GM12878 (cell line): Measurements from ENCODE around the gene IGSF11. TPM values are rescaled to one million over a fixed set of nuclear protein-coding genes. Genes with fewer than 3 reads are reported as not detected.
A peak's percentile ranks its signal among the peaks of the same experiment; 100 is the strongest.

Experiments used
- ATAC-seq: fragments of 200-7000 bp; cut with Tn5 transposase; 3 replicates; pipeline ENCODE4 v1.9.1; 2020; ENCODE audit warnings: mild to moderate bottlenecking, moderate library complexity
- BruUV-seq: library from RNA; stranded (reverse); fragments of 400-500 nt; replicated peaks from 2 replicates; lab custom pipeline; 2021; lab: Mats Ljungman, UMichigan
- CTCF ChIA-PET: fragments of 300-600 bp; sonication (Branson Sonifier 250); formaldehyde crosslinking; extraction: SDS; loops from one replicate; lab custom pipeline; 2021; ENCODE audit warnings: inconsistent platforms; lab: Yijun Ruan, JAX
- POLR2A ChIA-PET: fragments of 350-600 bp; formaldehyde crosslinking; extraction: SDS; loops from one replicate; lab custom pipeline; 2021; ENCODE audit warnings: inconsistent platforms; lab: Charles Lee
- RAD21 ChIA-PET: fragments of 300-600 bp; sonication (Branson Sonifier 250); formaldehyde crosslinking; loops from one replicate; lab custom pipeline; 2023; ENCODE audit warnings: antibody characterized with exemption; ENCODE audit not compliant: unreplicated experiment; lab: Charles Lee
- SMC1A ChIA-PET: fragments of 300-600 bp; sonication (Branson Sonifier 250); formaldehyde crosslinking; loops from one replicate; lab custom pipeline; 2023; ENCODE audit not compliant: unreplicated experiment, uncharacterized antibody; lab: Charles Lee
- DNase-seq: peaks from one replicate; pipeline ENCODE4 v3.0.0-alpha.2; 2011; ENCODE audit warnings: low read depth, low spot score
- FAIRE-seq: peaks from 3 replicates; lab custom pipeline; 2011; peaks lifted over from hg19 to GRCh38; lab: Jason Lieb, UNC
- H2AFZ ChIP-seq: 2 replicates; pipeline ENCODE4 v1.6.0; 2011; ENCODE audit warnings: low read depth, low read length, control low read depth; ENCODE audit not compliant: control insufficient read depth
- H3K27ac ChIP-seq: 2 replicates; pipeline ENCODE4 v1.5.1; 2011; ENCODE audit warnings: control low read depth; ENCODE audit not compliant: control insufficient read depth, insufficient read depth
- H3K27me3 ChIP-seq, 2 experiments: replicated peaks in 1 of 2; 2 replicates each; pipeline versions ENCODE4 v1.6.0 to v1.6.1; 2011; ENCODE audit warnings: low read length in 1 of 2; ENCODE audit not compliant: control insufficient read depth in 2 of 2, insufficient read depth in 2 of 2
- H3K36me3 ChIP-seq, 2 experiments: 2 replicates each; pipeline ENCODE4 v1.5.1; 2011; ENCODE audit warnings: low read length in 1 of 2; ENCODE audit not compliant: control insufficient read depth in 2 of 2, insufficient read depth in 2 of 2
- H3K4me1 ChIP-seq: 2 replicates; pipeline ENCODE4 v1.6.1; 2011; ENCODE audit warnings: mild to moderate bottlenecking, low read length, moderate library complexity, mixed read lengths; ENCODE audit not compliant: control insufficient read depth, insufficient read depth
- H3K4me2 ChIP-seq: 2 replicates; pipeline ENCODE4 v1.6.0; 2011; ENCODE audit warnings: control low read depth; ENCODE audit not compliant: control insufficient read depth, insufficient read depth
- H3K4me3 ChIP-seq: fragments of 200-600 bp; sonication (generic); 2 replicates; pipeline ENCODE4 v1.5.1; 2016
- H3K79me2 ChIP-seq: 2 replicates; pipeline ENCODE4 v1.6.0; 2011; ENCODE audit warnings: low read length; ENCODE audit not compliant: control insufficient read depth, insufficient read depth
- H3K9ac ChIP-seq: 2 replicates; pipeline ENCODE4 v1.8.0; 2011; ENCODE audit warnings: low read length, control low read depth, mixed read lengths; ENCODE audit not compliant: control insufficient read depth, insufficient read depth
- H3K9me3 ChIP-seq: replicated peaks from 3 replicates; pipeline ENCODE4 v1.5.1; 2011; ENCODE audit warnings: mild to moderate bottlenecking, low read length; ENCODE audit not compliant: control insufficient read depth, insufficient read depth
- H4K20me1 ChIP-seq: 2 replicates; pipeline ENCODE4 v1.6.0; 2011; ENCODE audit not compliant: control insufficient read depth, insufficient read depth
- ATF7 ChIP-seq: fragments of 450-650 bp; IDR thresholded peaks from 2 replicates; pipeline ENCODE4 v1.6.1; 2016; ENCODE audit warnings: low read depth, mild to moderate bottlenecking
- BACH1 ChIP-seq: fragments of 450-650 bp; IDR thresholded peaks from 2 replicates; pipeline ENCODE4 v1.6.1; 2017; ENCODE audit warnings: mild to moderate bottlenecking, borderline replicate concordance
- BMI1 ChIP-seq: fragments of 450-650 bp; IDR thresholded peaks from 2 replicates; pipeline ENCODE4 v1.6.1; 2016; ENCODE audit warnings: mild to moderate bottlenecking, moderate library complexity, borderline replicate concordance
- DPF2 ChIP-seq: fragments of 450-650 bp; IDR thresholded peaks from 2 replicates; pipeline ENCODE4 v1.6.1; 2017; ENCODE audit warnings: mild to moderate bottlenecking
- EP300 ChIP-seq, 2 experiments: fragments of 150-350 bp in 1 of 2; IDR thresholded peaks; 2 replicates each; pipeline ENCODE4 v1.6.1; 2011 to 2012; ENCODE audit warnings: low read depth in 2 of 2, low read length in 2 of 2, borderline replicate concordance in 1 of 2, improper control_type of control experiment in 1 of 2, inconsistent platforms in 1 of 2; ENCODE audit not compliant: control insufficient read depth in 1 of 2
- ESRRA ChIP-seq: IDR thresholded peaks from 2 replicates; pipeline ENCODE4 v1.6.1; 2012; ENCODE audit warnings: mild to moderate bottlenecking, low read length, improper control_type of control experiment
- REST ChIP-seq: IDR thresholded peaks from 2 replicates; pipeline ENCODE4 v1.6.1; 2012; ENCODE audit warnings: mild to moderate bottlenecking, low read depth, low read length
- SMAD5 ChIP-seq: IDR thresholded peaks from 2 replicates; pipeline ENCODE4 v1.6.1; 2016; ENCODE audit warnings: antibody characterized with exemption, low read depth
- SP1 ChIP-seq: IDR thresholded peaks from one replicate; pipeline ENCODE4 v1.6.1; 2011; ENCODE audit warnings: low read depth, low read length
- SREBF2 ChIP-seq: IDR thresholded peaks from 2 replicates; pipeline ENCODE4 v1.6.1; 2012; ENCODE audit warnings: mild to moderate bottlenecking, low read length
- USF2 ChIP-seq: IDR thresholded peaks from 2 replicates; pipeline ENCODE4 v1.6.1; 2011; ENCODE audit warnings: low read depth, low read length, improper control_type of control experiment, borderline replicate concordance
- ZNF274 ChIP-seq: IDR thresholded peaks from one replicate; pipeline ENCODE4 v1.8.0; 2011; ENCODE audit not compliant: insufficient read length, insufficient read depth
- ZSCAN29 ChIP-seq: fragments of 450-650 bp; IDR thresholded peaks from 2 replicates; pipeline ENCODE4 v1.6.1; 2017; ENCODE audit warnings: mild to moderate bottlenecking, moderate library complexity
- WGBS: methylation state at CpG from one replicate; pipeline ENCODE4 v1.1.6; 2016; ENCODE audit warnings: low lambda C conversion rate; ENCODE audit not compliant: insufficient replicate concordance, insufficient coverage; ENCODE audit errors: missing lambda C conversion rate; 5-methylcytosine and 5-hydroxymethylcytosine counted together
- in situ Hi-C: fragments of 300-500 bp; cut with MboI; formaldehyde crosslinking; loops from 9 replicates; pipeline ENCODE4 v1.14.3; 2018; ENCODE audit warnings: mixed read lengths
- intact Hi-C: fragments of 100-400 bp; cut with micrococcal nuclease; formaldehyde crosslinking; loops from one replicate; pipeline ENCODE4 v1.14.2; 2022; ENCODE audit not compliant: unreplicated experiment
- polyA plus RNA-seq, 11 experiments: library from polyadenylated mRNA; depleted of rRNA in 4 of 11; unstranded in 6 of 11; stranded (reverse) in 5 of 11; fragments of >200 nt; fragmentation: Nextera tagmentation in 4 of 11; fragmentation: Illumina TruSeq in 1 of 11; extraction: Ambion mirVana in 4 of 11; extraction: Trizol in 1 of 11; gene quantifications; 1 replicate in 1 of 11; 2 replicates in 10 of 11; pipeline versions ENCODE4 v1.2.1 to v1.2.3, GENCODE V29; 2011 to 2016; ENCODE audit warnings: inconsistent platforms in 2 of 11, missing spikeins in 2 of 11, low read depth in 1 of 11
- total RNA-seq, 4 experiments: library from RNA; depleted of rRNA in 3 of 4; stranded (reverse); fragments of >200 nt in 3 of 4; fragmentation: Illumina TruSeq in 1 of 4; extraction: Trizol in 1 of 4; gene quantifications; 2 replicates each; pipeline versions ENCODE4 v1.2.1 to v1.2.3, GENCODE V29; 2013 to 2021
- TF ChIP-seq, protein P1 (sequence below): fragments of 450-650 bp; IDR thresholded peaks from 2 replicates; pipeline ENCODE4 v1.6.1; 2016; ENCODE audit warnings: mild to moderate bottlenecking, moderate library complexity, borderline replicate concordance

The IGSF11 gene
- total and polyA plus RNA-seq, 10 of the 15 experiments (the other 5 are each of a cell fraction or from before 2014, with no cell fraction given), result 0.03 TPM; not detected in 9

DNA sequence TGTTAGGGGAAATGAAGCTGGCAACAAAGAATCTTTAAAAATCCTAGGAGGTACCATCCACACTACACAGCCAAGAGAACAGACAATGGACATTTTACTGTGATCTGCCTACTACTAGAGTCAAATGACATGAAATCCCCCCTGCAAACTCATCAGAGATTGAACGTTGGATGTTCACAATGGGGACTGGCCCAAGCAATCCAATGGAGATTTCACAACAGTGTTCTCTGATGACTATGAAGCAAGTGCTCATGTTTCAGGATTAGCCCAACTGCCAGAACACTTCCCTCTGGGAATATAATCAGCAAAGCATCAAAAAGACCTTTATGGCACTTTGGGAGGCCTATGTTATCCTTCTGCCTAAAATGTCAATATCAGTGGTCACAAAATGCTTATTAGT, 97.8 kb downstream of the IGSF11 start (continued):
- TF ChIP-seq, protein P1, sequence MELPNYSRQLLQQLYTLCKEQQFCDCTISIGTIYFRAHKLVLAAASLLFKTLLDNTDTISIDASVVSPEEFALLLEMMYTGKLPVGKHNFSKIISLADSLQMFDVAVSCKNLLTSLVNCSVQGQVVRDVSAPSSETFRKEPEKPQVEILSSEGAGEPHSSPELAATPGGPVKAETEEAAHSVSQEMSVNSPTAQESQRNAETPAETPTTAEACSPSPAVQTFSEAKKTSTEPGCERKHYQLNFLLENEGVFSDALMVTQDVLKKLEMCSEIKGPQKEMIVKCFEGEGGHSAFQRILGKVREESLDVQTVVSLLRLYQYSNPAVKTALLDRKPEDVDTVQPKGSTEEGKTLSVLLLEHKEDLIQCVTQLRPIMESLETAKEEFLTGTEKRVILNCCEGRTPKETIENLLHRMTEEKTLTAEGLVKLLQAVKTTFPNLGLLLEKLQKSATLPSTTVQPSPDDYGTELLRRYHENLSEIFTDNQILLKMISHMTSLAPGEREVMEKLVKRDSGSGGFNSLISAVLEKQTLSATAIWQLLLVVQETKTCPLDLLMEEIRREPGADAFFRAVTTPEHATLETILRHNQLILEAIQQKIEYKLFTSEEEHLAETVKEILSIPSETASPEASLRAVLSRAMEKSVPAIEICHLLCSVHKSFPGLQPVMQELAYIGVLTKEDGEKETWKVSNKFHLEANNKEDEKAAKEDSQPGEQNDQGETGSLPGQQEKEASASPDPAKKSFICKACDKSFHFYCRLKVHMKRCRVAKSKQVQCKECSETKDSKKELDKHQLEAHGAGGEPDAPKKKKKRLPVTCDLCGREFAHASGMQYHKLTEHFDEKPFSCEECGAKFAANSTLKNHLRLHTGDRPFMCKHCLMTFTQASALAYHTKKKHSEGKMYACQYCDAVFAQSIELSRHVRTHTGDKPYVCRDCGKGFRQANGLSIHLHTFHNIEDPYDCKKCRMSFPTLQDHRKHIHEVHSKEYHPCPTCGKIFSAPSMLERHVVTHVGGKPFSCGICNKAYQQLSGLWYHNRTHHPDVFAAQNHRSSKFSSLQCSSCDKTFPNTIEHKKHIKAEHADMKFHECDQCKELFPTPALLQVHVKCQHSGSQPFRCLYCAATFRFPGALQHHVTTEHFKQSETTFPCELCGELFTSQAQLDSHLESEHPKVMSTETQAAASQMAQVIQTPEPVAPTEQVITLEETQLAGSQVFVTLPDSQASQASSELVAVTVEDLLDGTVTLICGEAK, result no peak
- TF ChIP-seq DPF2, result no peak
- TF ChIP-seq ATF7, result no peak

GRCh38 chr3:118932822-118933558, 101.7 kb downstream of the IGSF11 start:
- H2AFZ ChIP-seq, result no peak overlapping the region
- ChIA-PET POLR2A (no interaction called here), CTCF (interaction anchor here (0.6 to 1.6 kb wide), 3 partner anchors 12 to 60 kb away, joined by 3 to 6 read pairs (median 3); no protein-coding TSS in a partner anchor), SMC1A (interaction anchor here (0.9 to 1.2 kb wide), 5 partner anchors 9 to 47 kb away, joined by 3 read pairs; no protein-coding TSS in a partner anchor), RAD21 (interaction anchor here (1.4 to 1.7 kb wide), 3 partner anchors 49 to 102 kb away, joined by 3 to 5 read pairs (median 4); partner anchors contain the start of gene IGSF11)
- no peak overlapping the region for H3K9ac ChIP-seq
- no peaks in the 10 kb centered on the region for H4K20me1 ChIP-seq
- H3K9me3 ChIP-seq, result no peaks in the 10 kb centered on the region
- ATAC-seq (peak; percentile 56), DNase-seq (no peak), FAIRE-seq (no peak)
- no peak overlapping the region for H3K27ac ChIP-seq
- in situ Hi-C loops, result no loop called here
- H3K4me3 ChIP-seq, result no peak overlapping the region
- WGBS, result 35% methylated on average over 5 of the region's 5 CpGs
- intact Hi-C loops, result no loop called here
- H3K4me1 ChIP-seq, result no peaks in the 10 kb centered on the region
- no peak overlapping the region for H3K4me2 ChIP-seq
- no peaks in the 10 kb centered on the region for H3K79me2 ChIP-seq
- no peaks in the 10 kb centered on the region for H3K36me3 ChIP-seq
- no TSS peak for BruUV-seq
- no peaks in the 10 kb centered on the region for H3K27me3 ChIP-seq
- TF ChIP-seq BMI1 (no peak), ZSCAN29 (no peak), BACH1 (no peak), REST (no peak), USF2 (no peak), SMAD5 (no peak), ESRRA (no peak), EP300 (IDR thresholded peaks at IDR 0.05; ENCODE audit: borderline replicate concordance in 1 of 2, control insufficient read depth in 1 of 2, low read depth in 2 of 2, low read length in 2 of 2) (no peak), ZNF274 (no peak), SP1 (no peak), SREBF2 (no peak)
